ENCODE results near the gene NR1H4. TPM values are rescaled to one million over a fixed set of nuclear protein-coding genes. Genes with fewer than 3 reads are reported as not detected.
A peak's percentile ranks its signal among the peaks of the same experiment; 100 is the strongest.
"Not testable (repeated sequence)": the region's sequence is repeated elsewhere in the genome, so short reads cannot be mapped to it uniquely, and the experiment has no call there.

The NR1H4 gene
- total RNA-seq, 1 experiment from 2014 or later: 0.20 TPM

GRCh38 chr12:100512692-100513091 lies 39.0 kb downstream of the NR1H4 start:
- DNase-seq (ENCODE audit: low spot score): no peak

GRCh38 chr12:100515968-100516367 lies 42.3 kb downstream of the NR1H4 start:
- DNase-seq (ENCODE audit: low spot score): no peak

- DNase-seq (ENCODE audit: low spot score): no peak
These were observed 44.7 kb downstream of the NR1H4 start for GRCh38 chr12:100518376-100518775.

- no peak for DNase-seq (ENCODE audit: low spot score)
These were observed 46.5 kb downstream of the NR1H4 start for GRCh38 chr12:100520048-100520769.

- DNase-seq (ENCODE audit: low spot score): no peak
These were observed 48.3 kb downstream of the NR1H4 start for GRCh38 chr12:100521958-100522357.

- no peak for DNase-seq (ENCODE audit: low spot score)
These were observed 54.4 kb downstream of the NR1H4 start for GRCh38 chr12:100528034-100528433.

- DNase-seq (ENCODE audit: low spot score): peak; percentile 43
These were observed 54.9 kb downstream of the NR1H4 start for GRCh38 chr12:100528471-100529127.

GRCh38 chr12:100529756-100530350 lies 56.2 kb downstream of the NR1H4 start:
- no peak for DNase-seq (ENCODE audit: low spot score)

- no peak for DNase-seq (ENCODE audit: low spot score)
These were observed 59.7 kb downstream of the NR1H4 start for GRCh38 chr12:100533376-100533775.

- no peak for DNase-seq (ENCODE audit: low spot score)
These were observed 61.1 kb downstream of the NR1H4 start for GRCh38 chr12:100534625-100535227.

GRCh38 chr12:100539202-100539601 lies 65.5 kb downstream of the NR1H4 start:
- DNase-seq (ENCODE audit: low spot score): peak; percentile 57

- no peak for DNase-seq (ENCODE audit: low spot score)
These were observed 70.5 kb downstream of the NR1H4 start for GRCh38 chr12:100544165-100544564.

GRCh38 chr12:100545092-100545491 lies 71.4 kb downstream of the NR1H4 start:
- no peak for DNase-seq (ENCODE audit: low spot score)

- DNase-seq (ENCODE audit: low spot score): no peak
These were observed 80.3 kb downstream of the NR1H4 start for GRCh38 chr12:100553936-100554335.

- peak; percentile 91 for DNase-seq (ENCODE audit: low spot score)
These were observed 81.0 kb downstream of the NR1H4 start for GRCh38 chr12:100554608-100555077.

GRCh38 chr12:100555722-100556121 lies 82.1 kb downstream of the NR1H4 start:
- no peak for DNase-seq (ENCODE audit: low spot score)

- no peak for DNase-seq (ENCODE audit: low spot score)
These were observed 83.7 kb downstream of the NR1H4 start for GRCh38 chr12:100557357-100557756.

- not testable (repeated sequence) for DNase-seq (ENCODE audit: low spot score)
These were observed 85.6 kb downstream of the NR1H4 start for GRCh38 chr12:100559261-100559660.

GRCh38 chr12:100564090-100564489 lies 90.4 kb downstream of the NR1H4 start:
- no peak for DNase-seq (ENCODE audit: low spot score)

GRCh38 chr12:100564905-100565467 lies 91.3 kb downstream of the NR1H4 start:
- no peak for DNase-seq (ENCODE audit: low spot score)

- no peak for DNase-seq (ENCODE audit: low spot score)
These were observed 92.4 kb downstream of the NR1H4 start for GRCh38 chr12:100565987-100566545.

All from HT-29 (cell line).